ENCODE measurements around the gene IPO9. TPM values are rescaled to one million over a fixed set of nuclear protein-coding genes. Genes with fewer than 3 reads are reported as not detected.

The IPO9 gene
- total RNA-seq, 4 donors from 2014 or later: 8.8 to 48.5 (median 35.2) TPM

DNA sequence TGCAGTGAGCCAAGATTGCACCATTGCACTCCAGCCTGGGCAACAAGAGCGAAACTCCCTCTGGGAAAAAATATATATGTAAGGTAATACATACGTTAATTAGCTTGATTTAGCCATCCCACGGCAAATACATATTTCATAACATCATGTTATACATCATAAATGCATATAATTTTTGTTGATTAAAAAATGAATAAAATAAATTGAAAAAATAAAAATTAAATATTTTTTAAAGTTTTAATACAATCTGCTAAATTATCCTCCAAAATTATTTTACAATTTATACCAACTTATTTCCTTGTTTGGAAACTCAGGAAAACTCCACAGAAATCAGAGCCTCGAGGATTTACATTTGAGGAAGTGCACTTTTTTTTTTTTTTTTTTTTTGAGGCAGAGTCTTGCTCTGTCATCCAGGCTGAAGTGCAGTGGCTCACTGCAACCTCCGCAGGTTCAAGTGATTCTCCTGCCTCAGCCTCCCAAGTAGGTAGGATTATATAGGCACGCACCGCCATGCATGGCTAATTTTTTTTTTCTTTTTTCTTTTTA is 12.6 kb upstream of the IPO9 start:
- intact Hi-C loops (cut with DNase I; ENCODE audit: low total_unique reads): no loop called here
- Histone ChIP-seq H3K36me3 (no peaks in the 10 kb centered on the region), H3K27me3 (no peaks in the 10 kb centered on the region)

DNA sequence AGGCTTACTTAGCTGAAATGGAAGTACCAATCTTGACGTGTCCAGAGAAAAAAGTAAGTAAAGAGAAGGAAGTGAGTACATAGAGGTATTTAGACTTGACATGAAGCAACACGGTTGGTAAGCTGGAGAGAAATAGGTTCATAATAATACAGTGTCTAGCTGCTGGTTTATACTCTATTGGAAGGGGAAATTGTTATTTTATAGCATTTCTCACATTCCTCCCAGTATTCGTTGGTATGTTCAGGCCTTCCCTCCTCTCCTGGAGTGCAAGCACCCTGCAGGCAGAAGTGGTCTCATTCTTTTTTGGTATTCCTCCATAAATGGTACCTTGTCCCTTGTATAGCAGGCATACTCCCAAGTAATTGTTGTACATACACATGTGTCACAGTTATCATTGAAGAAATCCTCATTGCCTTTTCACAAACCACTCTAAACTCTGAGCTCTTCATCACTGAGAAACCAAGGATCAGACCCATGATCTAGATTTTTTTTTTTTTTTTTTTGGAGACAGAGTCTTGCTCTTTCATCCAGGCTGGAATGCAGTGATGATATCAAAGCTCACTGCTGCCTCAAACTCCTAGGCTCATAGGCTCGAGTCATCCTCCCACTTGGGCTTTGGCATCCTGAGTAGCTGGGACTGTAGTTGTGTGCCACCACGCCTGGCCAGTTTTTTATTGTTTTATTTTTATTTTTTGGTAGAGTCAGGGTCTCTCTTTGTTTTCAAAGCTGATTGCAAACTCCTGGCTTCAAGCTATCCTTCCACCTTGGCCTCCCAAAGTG is 9.8 kb upstream of the IPO9 start:
- Histone ChIP-seq H3K4me3 (no peak overlapping the region), H3K36me3 (no peaks in the 10 kb centered on the region), H3K27me3 (no peaks in the 10 kb centered on the region), H3K4me1 (no peaks in the 10 kb centered on the region), H3K9me3 (no peaks in the 10 kb centered on the region), H3K27ac (no peak overlapping the region)
- no peak for TF ChIP-seq POLR2A (IDR thresholded peaks at IDR 0.05)
- TF ChIP-seq, protein P1, sequence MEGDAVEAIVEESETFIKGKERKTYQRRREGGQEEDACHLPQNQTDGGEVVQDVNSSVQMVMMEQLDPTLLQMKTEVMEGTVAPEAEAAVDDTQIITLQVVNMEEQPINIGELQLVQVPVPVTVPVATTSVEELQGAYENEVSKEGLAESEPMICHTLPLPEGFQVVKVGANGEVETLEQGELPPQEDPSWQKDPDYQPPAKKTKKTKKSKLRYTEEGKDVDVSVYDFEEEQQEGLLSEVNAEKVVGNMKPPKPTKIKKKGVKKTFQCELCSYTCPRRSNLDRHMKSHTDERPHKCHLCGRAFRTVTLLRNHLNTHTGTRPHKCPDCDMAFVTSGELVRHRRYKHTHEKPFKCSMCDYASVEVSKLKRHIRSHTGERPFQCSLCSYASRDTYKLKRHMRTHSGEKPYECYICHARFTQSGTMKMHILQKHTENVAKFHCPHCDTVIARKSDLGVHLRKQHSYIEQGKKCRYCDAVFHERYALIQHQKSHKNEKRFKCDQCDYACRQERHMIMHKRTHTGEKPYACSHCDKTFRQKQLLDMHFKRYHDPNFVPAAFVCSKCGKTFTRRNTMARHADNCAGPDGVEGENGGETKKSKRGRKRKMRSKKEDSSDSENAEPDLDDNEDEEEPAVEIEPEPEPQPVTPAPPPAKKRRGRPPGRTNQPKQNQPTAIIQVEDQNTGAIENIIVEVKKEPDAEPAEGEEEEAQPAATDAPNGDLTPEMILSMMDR (IDR thresholded peaks at IDR 0.05): no peak
- DNase-seq: no peak
- intact Hi-C loops (cut with DNase I; ENCODE audit: low total_unique reads): no loop called here

More for the DNA sequence above, 12.6 kb upstream of the IPO9 start:
- DNase-seq: no peak
- Histone ChIP-seq H3K4me3 (no peak overlapping the region), H3K27ac (no peak overlapping the region), H3K4me1 (no peaks in the 10 kb centered on the region), H3K9me3 (no peaks in the 10 kb centered on the region)
- TF ChIP-seq POLR2A (IDR thresholded peaks at IDR 0.05): no peak
- TF ChIP-seq, protein P1 (IDR thresholded peaks at IDR 0.05): no peak

DNA sequence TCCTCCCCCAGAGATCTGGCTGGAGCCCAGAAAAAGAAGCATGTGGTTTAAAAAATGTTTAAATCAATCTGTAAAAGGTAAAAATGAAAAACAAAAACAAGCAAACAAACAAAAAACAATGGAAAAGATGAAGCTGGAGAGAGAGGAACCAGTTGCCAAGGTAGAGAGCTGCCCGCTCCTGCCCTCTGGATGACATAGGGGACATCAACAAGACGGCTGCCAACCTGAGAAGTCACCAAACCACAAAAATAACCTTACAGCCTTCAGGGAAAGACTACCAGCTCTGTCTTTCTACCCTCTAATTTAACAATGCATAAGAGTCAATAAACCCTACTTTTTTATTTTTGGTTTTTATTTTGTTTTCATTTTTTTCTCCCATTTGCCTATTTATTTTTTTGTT is 8.5 kb upstream of the IPO9 start:
- no peak overlapping the region for H3K27ac ChIP-seq
- no peaks in the 10 kb centered on the region for H3K27me3 ChIP-seq
- no peak overlapping the region for H3K4me3 ChIP-seq
- H3K9me3 ChIP-seq: no peaks in the 10 kb centered on the region
- H3K36me3 ChIP-seq: no peaks in the 10 kb centered on the region
- TF ChIP-seq POLR2A (IDR thresholded peaks at IDR 0.05): no peak
- TF ChIP-seq, protein P1 (IDR thresholded peaks at IDR 0.05): no peak
- no peaks in the 10 kb centered on the region for H3K4me1 ChIP-seq
- intact Hi-C loops (cut with DNase I; ENCODE audit: low total_unique reads): no loop called here
- no peak for DNase-seq

DNA sequence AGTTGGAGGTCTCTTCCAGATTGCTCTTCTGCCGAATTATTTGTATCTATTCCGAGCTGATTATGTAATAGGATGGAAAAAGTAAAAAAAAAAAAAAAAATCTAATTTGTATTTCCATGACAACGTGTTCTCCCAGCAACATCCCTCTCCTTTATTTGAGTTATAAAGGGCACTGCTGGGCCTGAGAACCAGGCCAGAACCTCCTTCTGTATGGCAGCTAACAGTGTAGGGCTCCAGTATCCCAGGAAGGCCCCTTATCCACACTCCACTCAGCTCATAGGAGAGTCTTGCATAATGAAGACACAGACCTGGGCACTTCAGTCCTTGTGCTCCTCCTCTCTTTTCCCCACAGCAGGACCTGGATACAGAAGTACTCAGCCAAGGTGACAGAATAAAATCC is 3.7 kb upstream of the IPO9 start:
- Histone ChIP-seq H3K4me1 (peaks cover 0 to 6% of the 10 kb centered on the region in 2 donors), H3K9me3 (no peaks in the 10 kb centered on the region), H3K4me3 (no peak overlapping the region), H3K36me3 (no peaks in the 10 kb centered on the region), H3K27ac (no peak overlapping the region), H3K27me3 (no peaks in the 10 kb centered on the region)
- no peak for TF ChIP-seq POLR2A (IDR thresholded peaks at IDR 0.05)
- TF ChIP-seq, protein P1 (IDR thresholded peaks at IDR 0.05): no peak
- intact Hi-C loops (cut with DNase I; ENCODE audit: low total_unique reads): no loop called here
- DNase-seq: no peak

DNA sequence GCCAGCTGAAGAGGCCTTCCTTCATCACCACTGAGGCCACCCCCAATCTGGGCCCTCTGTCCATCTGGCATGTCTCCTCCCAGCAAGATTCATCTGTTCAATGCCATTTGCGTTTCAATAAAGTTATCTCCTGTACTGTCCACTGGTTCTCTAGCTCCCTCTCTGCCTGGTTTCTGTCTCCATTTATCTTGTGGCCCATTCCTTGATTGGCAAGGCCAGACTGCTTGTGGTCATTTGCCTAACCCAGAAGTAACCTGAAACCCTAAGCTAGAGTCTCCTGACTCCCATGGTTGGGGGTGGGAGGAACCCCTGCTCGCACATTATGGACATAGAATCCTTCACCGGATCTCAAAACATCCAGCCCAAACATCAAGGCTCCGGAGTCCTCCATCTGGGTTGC is 2.1 kb upstream of the IPO9 start:
- no peaks in the 10 kb centered on the region for H3K36me3 ChIP-seq
- H3K9me3 ChIP-seq: no peaks in the 10 kb centered on the region
- peaks cover 0 to 6% of the 10 kb centered on the region in 2 donors for H3K4me1 ChIP-seq
- DNase-seq: no peak
- no peaks in the 10 kb centered on the region for H3K27me3 ChIP-seq
- no peak overlapping the region for H3K4me3 ChIP-seq
- no peak overlapping the region for H3K27ac ChIP-seq
- TF ChIP-seq POLR2A (IDR thresholded peaks at IDR 0.05): no peak
- TF ChIP-seq, protein P1 (IDR thresholded peaks at IDR 0.05): no peak
- intact Hi-C loops (cut with DNase I; ENCODE audit: low total_unique reads): no loop called here

Measured in uterus (tissue), 4 donors.